ENCODE results near the gene SUOX. TPM values are rescaled to one million over a fixed set of nuclear protein-coding genes. Genes with fewer than 3 reads are reported as not detected.

SUOX gene
- total RNA-seq, 2 experiments from 2014 or later, result 0.82 to 1.2 TPM

- Mint-ChIP-seq H3K9me3 (no peaks in the 10 kb centered on the region), H3K27me3 (no peaks in the 10 kb centered on the region), H3K36me3 (ENCODE audit: low read depth) (peaks cover 60% of the 10 kb centered on the region), H3K27ac (peak overlapping the region; percentile 78), H3K4me1 (ENCODE audit: low read depth) (peaks cover 27% of the 10 kb centered on the region), H3K4me3 (no peak overlapping the region)
- POLR2A ChIA-PET, result interaction anchor here (0.6 to 1.0 kb wide), 3 partner anchors 56 to 241 kb away, joined by 3 read pairs; partner anchors contain the start of genes RAB5B and ZC3H10
- ATAC-seq (ENCODE audit: poor library complexity), result peak; percentile 56
- Histone ChIP-seq H3K9me3 (ENCODE audit: control insufficient read depth in 1 of 2, insufficient read depth in 1 of 2, low read length in 2 of 2) (no peaks in the 10 kb centered on the region), H3K4me3 (ENCODE audit: low read length) (no peak overlapping the region), H3K36me3 (ENCODE audit: insufficient read depth, low read length) (peaks cover 52% of the 10 kb centered on the region), H3K27me3 (ENCODE audit: control insufficient read depth in 1 of 2, insufficient read depth in 2 of 2, low read length in 2 of 2) (no peaks in the 10 kb centered on the region), H3K4me1 (ENCODE audit: insufficient read depth, low read length) (peaks cover 23% of the 10 kb centered on the region), H3K27ac (ENCODE audit: low read depth in 1 of 2, low read length in 2 of 2) (no peak overlapping the region)
- intact Hi-C loops (cut with DNase I, micrococcal nuclease), result loop anchor here (1.0 to 2.0 kb wide), 2 partner anchors 33 to 291 kb away; no protein-coding TSS in a partner anchor
- CTCF ChIA-PET, result interaction anchor here (0.5 to 1.3 kb wide), 11 partner anchors 8 to 291 kb away, joined by 3 to 9 read pairs (median 3); partner anchors contain the start of gene IKZF4
- DNase-seq, result peak in 12 of 14 experiments; percentile 19 to 72 (median 38)
- peak; percentile 69 for TF ChIP-seq CTCF (IDR thresholded peaks at IDR 0.05)
These were observed 32.7 kb downstream of the SUOX start for GRCh38 chr12:56029666-56030293.

- Histone ChIP-seq H3K36me3 (ENCODE audit: insufficient read depth, low read length) (peaks cover 40% of the 10 kb centered on the region), H3K27me3 (ENCODE audit: control insufficient read depth in 1 of 2, insufficient read depth in 2 of 2, low read length in 2 of 2) (no peaks in the 10 kb centered on the region), H3K9me3 (ENCODE audit: control insufficient read depth in 1 of 2, insufficient read depth in 1 of 2, low read length in 2 of 2) (no peaks in the 10 kb centered on the region), H3K4me1 (ENCODE audit: insufficient read depth, low read length) (peaks cover 27% of the 10 kb centered on the region), H3K4me3 (ENCODE audit: low read length) (no peak overlapping the region), H3K27ac (ENCODE audit: low read depth in 1 of 2, low read length in 2 of 2) (peak overlapping the region in 1 of 2 donors; percentile 44)
- intact Hi-C loops (cut with DNase I, micrococcal nuclease), result no loop called here
- peak; percentile 76 for ATAC-seq (ENCODE audit: poor library complexity)
- no peaks in the 10 kb centered on the region for H3K27me3 Mint-ChIP-seq
- peaks cover 27% of the 10 kb centered on the region for H3K4me1 Mint-ChIP-seq (ENCODE audit: low read depth)
- TF ChIP-seq CTCF (IDR thresholded peaks at IDR 0.05), result no peak
- peak in 5 of 14 experiments; percentile 10 to 50 (median 43) for DNase-seq
- H3K36me3 Mint-ChIP-seq (ENCODE audit: low read depth), result peaks cover 68% of the 10 kb centered on the region
- no peaks in the 10 kb centered on the region for H3K9me3 Mint-ChIP-seq
- peak overlapping the region; percentile 12 for H3K4me3 Mint-ChIP-seq
- peak overlapping the region; percentile 87 for H3K27ac Mint-ChIP-seq
- ChIA-PET CTCF (no interaction called here), POLR2A (interaction anchor here (1.7 kb wide), 1 partner anchor 58 kb away, joined by 4 read pairs; the partner anchor contains the start of gene RAB5B)
These were observed 34.9 kb downstream of the SUOX start for GRCh38 chr12:56031987-56032386.

- ChIA-PET CTCF (interaction anchor here (1.0 kb wide), 1 partner anchor 29 kb away, joined by 3 read pairs; no protein-coding TSS in a partner anchor), POLR2A (no interaction called here)
- no peaks in the 10 kb centered on the region for H3K27me3 Mint-ChIP-seq
- H3K27ac Mint-ChIP-seq, result peak overlapping the region; percentile 76
- peaks cover 22% of the 10 kb centered on the region for H3K4me1 ChIP-seq (ENCODE audit: insufficient read depth, low read length)
- peaks cover 47% of the 10 kb centered on the region for H3K36me3 Mint-ChIP-seq (ENCODE audit: low read depth)
- H3K4me1 Mint-ChIP-seq (ENCODE audit: low read depth), result peaks cover 30% of the 10 kb centered on the region
- no peaks in the 10 kb centered on the region for H3K9me3 Mint-ChIP-seq
- no peak overlapping the region for H3K4me3 Mint-ChIP-seq
- intact Hi-C loops (cut with DNase I, micrococcal nuclease), result no loop called here
- peak; percentile 33 for ATAC-seq (ENCODE audit: poor library complexity)
- no peaks in the 10 kb centered on the region for H3K9me3 ChIP-seq (ENCODE audit: control insufficient read depth in 1 of 2, insufficient read depth in 1 of 2, low read length in 2 of 2)
- DNase-seq, result peak in 2 of 14 experiments; percentile 54 to 60
- H3K27me3 ChIP-seq (ENCODE audit: control insufficient read depth in 1 of 2, insufficient read depth in 2 of 2, low read length in 2 of 2), result no peaks in the 10 kb centered on the region
- H3K27ac ChIP-seq (ENCODE audit: low read depth in 1 of 2, low read length in 2 of 2), result no peak overlapping the region
- peaks cover 25% of the 10 kb centered on the region for H3K36me3 ChIP-seq (ENCODE audit: insufficient read depth, low read length)
- TF ChIP-seq CTCF (IDR thresholded peaks at IDR 0.05), result no peak
- H3K4me3 ChIP-seq (ENCODE audit: low read length), result no peak overlapping the region
These were observed 37.7 kb downstream of the SUOX start for GRCh38 chr12:56034586-56035332.
